WERI-Rb-1 (cell line): Measurements from ENCODE around the gene C2.
A peak's percentile ranks its signal among the peaks of the same experiment; 100 is the strongest.
"Not testable (repeated sequence)": the region's sequence is repeated elsewhere in the genome, so short reads cannot be mapped to it uniquely, and the experiment has no call there.

Source experiments
- DNase-seq: peaks from one replicate; pipeline ENCODE4 v3.0.0-alpha.2; 2020
- H3K27ac ChIP-seq: fragments of 250-450 bp; sonication (Bioruptor Pico); 2 replicates; pipeline ENCODE4 v1.5.1; 2020; ENCODE audit warnings: mild to moderate bottlenecking, moderate library complexity
- H3K27me3 ChIP-seq: fragments of 250-450 bp; sonication (Bioruptor Pico); 2 replicates; pipeline ENCODE4 v1.5.1; 2021; ENCODE audit warnings: mild to moderate bottlenecking, low read depth, moderate library complexity; ENCODE audit not compliant: insufficient read depth, severe bottlenecking
- H3K36me3 ChIP-seq: fragments of 250-450 bp; sonication (Bioruptor Pico); 2 replicates; pipeline ENCODE4 v1.5.1; 2020; ENCODE audit warnings: mild to moderate bottlenecking, moderate library complexity
- H3K4me3 ChIP-seq: 2 replicates; pipeline ENCODE4 v1.5.1; 2011; ENCODE audit warnings: low read depth, mild to moderate bottlenecking, control low read depth, low read length
- H3K9me3 ChIP-seq: fragments of 250-450 bp; sonication (Bioruptor Pico); 2 replicates; pipeline ENCODE4 v1.5.1; 2021; ENCODE audit warnings: mild to moderate bottlenecking, moderate library complexity; ENCODE audit not compliant: severe bottlenecking
- CTCF ChIP-seq: IDR thresholded peaks from 2 replicates; pipeline ENCODE4 v1.5.1; 2011; ENCODE audit warnings: low read depth, mild to moderate bottlenecking, control low read depth, inconsistent platforms, low read length

The C2 gene

GRCh38 chr6:31922942-31923341, 4.6 kb upstream of the C2 start:
- H3K36me3 ChIP-seq, result no peaks in the 10 kb centered on the region
- H3K27me3 ChIP-seq, result no peaks in the 10 kb centered on the region
- DNase-seq, result peak; percentile 54
- H3K9me3 ChIP-seq, result peaks cover 4% of the 10 kb centered on the region
- H3K27ac ChIP-seq, result no peak overlapping the region
- no peak overlapping the region for H3K4me3 ChIP-seq
- TF ChIP-seq CTCF, result peak; percentile 45

- no peaks in the 10 kb centered on the region for H3K27me3 ChIP-seq
- no peaks in the 10 kb centered on the region for H3K36me3 ChIP-seq
- no peak overlapping the region for H3K4me3 ChIP-seq
- H3K27ac ChIP-seq, result no peak overlapping the region
- DNase-seq, result no peak
- H3K9me3 ChIP-seq, result peaks cover 7% of the 10 kb centered on the region
- no peak for TF ChIP-seq CTCF
Measured at GRCh38 chr6:31927863-31928671, 550 bp downstream of the C2 start.

GRCh38 chr6:31928672-31928939, 1.1 kb downstream of the C2 start:
- Histone ChIP-seq H3K4me3 (no peak overlapping the region), H3K27ac (no peak overlapping the region), H3K27me3 (no peaks in the 10 kb centered on the region), H3K9me3 (peaks cover 7% of the 10 kb centered on the region), H3K36me3 (no peaks in the 10 kb centered on the region)
- no peak for TF ChIP-seq CTCF
- no peak for DNase-seq

GRCh38 chr6:31930962-31931361, 3.4 kb downstream of the C2 start:
- Histone ChIP-seq H3K27ac (no peak overlapping the region), H3K9me3 (peaks cover 4% of the 10 kb centered on the region), H3K4me3 (no peak overlapping the region), H3K36me3 (no peaks in the 10 kb centered on the region), H3K27me3 (no peaks in the 10 kb centered on the region)
- no peak for TF ChIP-seq CTCF
- DNase-seq, result no peak

- H3K27ac ChIP-seq, H3K4me3 ChIP-seq, H3K9me3 ChIP-seq, H3K27me3 ChIP-seq, DNase-seq, H3K36me3 ChIP-seq: not testable (repeated sequence)
Measured at GRCh38 chr6:31932137-31932536, 4.6 kb downstream of the C2 start.

GRCh38 chr6:31933537-31933936, 6.0 kb downstream of the C2 start:
- H3K36me3 ChIP-seq, result no peaks in the 10 kb centered on the region
- no peak overlapping the region for H3K27ac ChIP-seq
- H3K27me3 ChIP-seq, result no peaks in the 10 kb centered on the region
- H3K4me3 ChIP-seq, result no peak overlapping the region
- DNase-seq, result no peak
- no peak for TF ChIP-seq CTCF
- peaks cover 3% of the 10 kb centered on the region for H3K9me3 ChIP-seq
